Ectodermal cell (in vitro differentiated cells): ENCODE results near the gene SNCAIP.
A peak's percentile ranks its signal among the peaks of the same experiment; 100 is the strongest.

Experiments used
- H3K27ac ChIP-seq: 2 replicates; pipeline ENCODE4 v1.7.0; 2013; ENCODE audit warnings: mild to moderate bottlenecking, low read depth, low read length; ENCODE audit not compliant: insufficient read depth, poor library complexity, severe bottlenecking
- H3K27me3 ChIP-seq: 2 replicates; pipeline ENCODE4 v1.7.0; 2013; ENCODE audit warnings: mild to moderate bottlenecking, low read length; ENCODE audit not compliant: insufficient read depth, control insufficient read depth, poor library complexity, severe bottlenecking
- H3K36me3 ChIP-seq: one replicate; pipeline ENCODE4 v1.7.0; 2013; ENCODE audit warnings: low read length; ENCODE audit not compliant: control insufficient read depth, insufficient read depth
- H3K4me1 ChIP-seq: one replicate; pipeline ENCODE4 v1.7.0; 2013; ENCODE audit warnings: low read length; ENCODE audit not compliant: control insufficient read depth, insufficient read depth
- H3K4me3 ChIP-seq: 2 replicates; pipeline ENCODE4 v1.7.0; 2013; ENCODE audit warnings: low read depth, low read length, control low read depth; ENCODE audit not compliant: insufficient read depth
- H3K9me3 ChIP-seq: 2 replicates; pipeline ENCODE4 v1.7.0; 2013; ENCODE audit warnings: mild to moderate bottlenecking, low read length, moderate library complexity; ENCODE audit not compliant: control insufficient read depth
- WGBS, 2 experiments: methylation state at CpG; one replicate each; pipeline ENCODE4 v1.1.7; 2013; ENCODE audit warnings: missing lambda C conversion rate in 2 of 2; 5-methylcytosine and 5-hydroxymethylcytosine counted together

Gene SNCAIP

GRCh38 chr5:122295138-122295537 lies 16.9 kb upstream of the SNCAIP start:
- 67 to 83% methylated on average over 1 of the region's 2 CpGs for WGBS, 2 experiments
- no peak overlapping the region for H3K4me3 ChIP-seq
- no peaks in the 10 kb centered on the region for H3K36me3 ChIP-seq

GRCh38 chr5:122296871-122297270 lies 15.2 kb upstream of the SNCAIP start:
- 49 to 58% methylated on average over 2 of the region's 2 CpGs for WGBS, 2 experiments
- no peaks in the 10 kb centered on the region for H3K36me3 ChIP-seq
- H3K4me3 ChIP-seq = no peak overlapping the region
- no peaks in the 10 kb centered on the region for H3K4me1 ChIP-seq
- no peaks in the 10 kb centered on the region for H3K9me3 ChIP-seq
- no peaks in the 10 kb centered on the region for H3K27me3 ChIP-seq
- no peak overlapping the region for H3K27ac ChIP-seq

More at GRCh38 chr5:122295138-122295537, 16.9 kb upstream of the SNCAIP start:
- H3K9me3 ChIP-seq = no peaks in the 10 kb centered on the region
- H3K27ac ChIP-seq = no peak overlapping the region
- H3K27me3 ChIP-seq = no peaks in the 10 kb centered on the region
- H3K4me1 ChIP-seq = no peaks in the 10 kb centered on the region

- Histone ChIP-seq H3K27me3 (no peaks in the 10 kb centered on the region), H3K36me3 (no peaks in the 10 kb centered on the region), H3K27ac (no peak overlapping the region), H3K9me3 (no peaks in the 10 kb centered on the region), H3K4me3 (no peak overlapping the region), H3K4me1 (no peaks in the 10 kb centered on the region)
- 93 to 94% methylated on average over 6 of the region's 6 CpGs for WGBS, 2 experiments
Measured at GRCh38 chr5:122297587-122298298, 14.3 kb upstream of the SNCAIP start.

GRCh38 chr5:122300374-122300773 lies 11.7 kb upstream of the SNCAIP start:
- no peaks in the 10 kb centered on the region for H3K4me1 ChIP-seq
- H3K27me3 ChIP-seq = no peaks in the 10 kb centered on the region
- 91 to 100% methylated on average over 1 of the region's 1 CpG for WGBS, 2 experiments
- H3K27ac ChIP-seq = no peak overlapping the region
- no peaks in the 10 kb centered on the region for H3K36me3 ChIP-seq
- H3K4me3 ChIP-seq = no peak overlapping the region
- no peaks in the 10 kb centered on the region for H3K9me3 ChIP-seq

- H3K4me1 ChIP-seq = no peaks in the 10 kb centered on the region
- H3K27ac ChIP-seq = no peak overlapping the region
- H3K27me3 ChIP-seq = no peaks in the 10 kb centered on the region
- no peaks in the 10 kb centered on the region for H3K36me3 ChIP-seq
- H3K9me3 ChIP-seq = no peaks in the 10 kb centered on the region
- WGBS, 2 experiments = 92 to 93% methylated on average over 2 of the region's 2 CpGs
- H3K4me3 ChIP-seq = no peak overlapping the region
Measured at GRCh38 chr5:122301016-122301415, 11.0 kb upstream of the SNCAIP start.

- WGBS, 2 experiments = 71% methylated on average over 1 of the region's 2 CpGs; no CpG with 5 or more reads in 1 of the 2 experiments
- no peaks in the 10 kb centered on the region for H3K9me3 ChIP-seq
- H3K27me3 ChIP-seq = no peaks in the 10 kb centered on the region
- no peak overlapping the region for H3K4me3 ChIP-seq
- no peaks in the 10 kb centered on the region for H3K4me1 ChIP-seq
- H3K27ac ChIP-seq = no peak overlapping the region
- no peaks in the 10 kb centered on the region for H3K36me3 ChIP-seq
Measured at GRCh38 chr5:122304471-122305215, 7.4 kb upstream of the SNCAIP start.

- no peak overlapping the region for H3K4me3 ChIP-seq
- H3K36me3 ChIP-seq = no peaks in the 10 kb centered on the region
- H3K27ac ChIP-seq = no peak overlapping the region
- 82 to 91% methylated on average over 2 of the region's 2 CpGs for WGBS, 2 experiments
- no peaks in the 10 kb centered on the region for H3K9me3 ChIP-seq
- H3K4me1 ChIP-seq = no peaks in the 10 kb centered on the region
- H3K27me3 ChIP-seq = peaks cover 9% of the 10 kb centered on the region
Measured at GRCh38 chr5:122306461-122306860, 5.6 kb upstream of the SNCAIP start.

GRCh38 chr5:122310889-122311288 lies 1.1 kb upstream of the SNCAIP start:
- peaks cover 27% of the 10 kb centered on the region for H3K27me3 ChIP-seq
- WGBS, 2 experiments = 80 to 84% methylated on average over 6 to 7 of the region's 7 CpGs
- H3K27ac ChIP-seq = no peak overlapping the region
- peak overlapping the region; percentile 76 for H3K4me3 ChIP-seq
- H3K4me1 ChIP-seq = peaks cover 5% of the 10 kb centered on the region
- no peaks in the 10 kb centered on the region for H3K9me3 ChIP-seq
- H3K36me3 ChIP-seq = no peaks in the 10 kb centered on the region

- H3K9me3 ChIP-seq = no peaks in the 10 kb centered on the region
- no peak overlapping the region for H3K27ac ChIP-seq
- WGBS, 2 experiments = 1 to 2% methylated on average over 33 of the region's 33 CpGs
- H3K27me3 ChIP-seq = peaks cover 27% of the 10 kb centered on the region
- peak overlapping the region; percentile 76 for H3K4me3 ChIP-seq
- H3K36me3 ChIP-seq = no peaks in the 10 kb centered on the region
- H3K4me1 ChIP-seq = peaks cover 5% of the 10 kb centered on the region
Measured at GRCh38 chr5:122311497-122311960, 508 bp upstream of the SNCAIP start.

GRCh38 chr5:122312591-122313406 lies 762 bp downstream of the SNCAIP start:
- peak overlapping the region; percentile 9 for H3K27ac ChIP-seq
- peaks cover 27% of the 10 kb centered on the region for H3K27me3 ChIP-seq
- H3K4me1 ChIP-seq = peaks cover 5% of the 10 kb centered on the region
- 3 to 4% methylated on average over 31 of the region's 31 CpGs for WGBS, 2 experiments
- H3K36me3 ChIP-seq = no peaks in the 10 kb centered on the region
- peak overlapping the region; percentile 76 for H3K4me3 ChIP-seq
- no peaks in the 10 kb centered on the region for H3K9me3 ChIP-seq
